Measurements from ENCODE around the gene OR51B5. TPM values are rescaled to one million over a fixed set of nuclear protein-coding genes. Genes with fewer than 3 reads are reported as not detected.

OR51B5 gene, protein sequence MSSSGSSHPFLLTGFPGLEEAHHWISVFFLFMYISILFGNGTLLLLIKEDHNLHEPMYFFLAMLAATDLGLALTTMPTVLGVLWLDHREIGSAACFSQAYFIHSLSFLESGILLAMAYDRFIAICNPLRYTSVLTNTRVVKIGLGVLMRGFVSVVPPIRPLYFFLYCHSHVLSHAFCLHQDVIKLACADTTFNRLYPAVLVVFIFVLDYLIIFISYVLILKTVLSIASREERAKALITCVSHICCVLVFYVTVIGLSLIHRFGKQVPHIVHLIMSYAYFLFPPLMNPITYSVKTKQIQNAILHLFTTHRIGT
- 0.30 TPM for polyA plus RNA-seq
- long read RNA-seq, donor 1 = 0 reads
- long read RNA-seq, donor 2 = 0 reads
- long read RNA-seq, donor 3 = 0 reads
- long read RNA-seq, donor 4 = 0 reads
- long read RNA-seq, donor 5 = 0 reads
- long read RNA-seq, donor 6 = 0 reads
- long read RNA-seq, donor 7 = 0 reads
- long read RNA-seq, donor 8 = 0 reads
- long read RNA-seq, donor 9 = 0 reads
- long read RNA-seq, donor 10 = 0 reads
- long read RNA-seq, donor 11 = 0 reads

DNA sequence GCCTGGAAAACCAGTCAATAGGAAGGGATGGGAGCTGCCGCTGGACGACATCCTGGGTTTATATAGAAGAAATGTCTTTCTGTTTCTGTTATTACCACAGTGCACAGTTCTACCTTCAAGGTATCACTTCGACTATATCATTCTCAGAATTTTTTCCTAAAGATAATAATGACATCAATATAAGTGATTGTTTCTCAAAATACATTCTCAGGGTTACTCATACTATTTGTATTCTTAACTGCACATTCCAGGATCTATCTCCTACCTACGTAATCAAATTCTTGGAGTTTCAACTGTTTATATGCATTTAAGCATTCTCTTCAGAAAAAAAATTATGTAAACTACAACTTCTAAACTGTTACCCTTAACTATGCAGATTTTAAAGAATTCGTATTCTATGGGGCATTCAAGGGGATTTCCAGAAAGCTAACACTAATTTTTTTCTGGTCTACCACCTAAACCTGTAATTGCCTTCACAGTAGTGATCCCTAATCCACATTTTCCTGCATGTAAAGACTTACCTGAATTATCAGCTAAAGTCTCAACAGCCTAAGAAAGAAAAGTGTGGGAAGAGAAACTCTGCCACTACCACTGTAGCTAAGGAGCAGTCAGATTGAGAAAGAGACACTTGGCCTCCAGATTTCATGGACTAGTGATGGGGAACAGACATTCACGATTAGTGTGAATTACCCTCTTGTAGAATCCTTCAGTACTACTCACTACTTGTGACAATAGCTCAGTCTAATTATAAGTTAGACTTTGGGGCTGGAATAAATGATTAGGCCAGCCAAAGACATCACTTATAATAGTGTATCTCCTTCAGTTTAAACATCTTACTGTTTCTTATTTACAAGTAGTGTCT is at the start of gene OR51B5:
TSS of gene OR51B5 (minus strand) at position 51 of the 862 bp plus-strand sequence. CDS start at position 51, 0 bp downstream.
- H3K4me1 ChIP-seq (ENCODE audit: control insufficient read depth, insufficient read depth, low read length) = no peaks in the 10 kb centered on the region
- H3K27me3 ChIP-seq (ENCODE audit: control insufficient read depth, insufficient read depth, low read length) = no peaks in the 10 kb centered on the region
- DNase-seq = no peak
- no peaks in the 10 kb centered on the region for H3K9me3 ChIP-seq (ENCODE audit: control insufficient read depth, low read depth, low read length)
- H3K4me3 ChIP-seq (ENCODE audit: low read length) = no peak within 1 kb of the TSS
- H3K27ac ChIP-seq (ENCODE audit: low read length) = no peak within 1 kb of the TSS
- 87% methylated on average over 3 of the region's 6 CpGs for WGBS (ENCODE audit: insufficient coverage, low lambda C conversion rate)
- no peaks in the 10 kb centered on the region for H3K36me3 ChIP-seq (ENCODE audit: control insufficient read depth, insufficient read depth, low read length)

DNA sequence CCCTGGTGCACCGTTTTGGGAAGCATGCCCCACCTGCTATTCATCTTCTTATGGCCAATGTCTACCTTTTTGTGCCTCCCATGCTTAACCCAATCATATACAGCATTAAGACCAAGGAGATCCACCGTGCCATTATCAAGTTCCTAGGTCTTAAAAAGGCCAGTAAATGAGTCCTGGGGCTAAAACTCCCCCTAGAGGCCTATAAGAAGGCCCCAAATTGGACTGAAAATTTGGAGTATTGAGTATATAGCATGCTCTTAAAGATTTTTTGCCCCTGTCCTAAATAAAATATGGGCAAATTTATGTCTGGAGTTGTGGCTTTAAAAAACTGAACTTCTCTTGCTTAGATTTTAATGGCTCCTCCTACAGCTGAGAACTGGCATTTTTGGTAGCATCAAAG is 46.9 kb upstream of the OR51B5 start:
- Histone ChIP-seq H3K9me3 (ENCODE audit: control insufficient read depth, low read depth, low read length) (no peaks in the 10 kb centered on the region), H3K27ac (ENCODE audit: low read length) (no peak overlapping the region), H3K4me3 (ENCODE audit: low read length) (no peak overlapping the region), H3K36me3 (ENCODE audit: control insufficient read depth, insufficient read depth, low read length) (no peaks in the 10 kb centered on the region), H3K27me3 (ENCODE audit: control insufficient read depth, insufficient read depth, low read length) (no peaks in the 10 kb centered on the region), H3K4me1 (ENCODE audit: control insufficient read depth, insufficient read depth, low read length) (no peaks in the 10 kb centered on the region)
- no CpG with 5 or more reads among the region's 2 CpGs for WGBS (ENCODE audit: insufficient coverage, low lambda C conversion rate)
- DNase-seq = no peak

DNA sequence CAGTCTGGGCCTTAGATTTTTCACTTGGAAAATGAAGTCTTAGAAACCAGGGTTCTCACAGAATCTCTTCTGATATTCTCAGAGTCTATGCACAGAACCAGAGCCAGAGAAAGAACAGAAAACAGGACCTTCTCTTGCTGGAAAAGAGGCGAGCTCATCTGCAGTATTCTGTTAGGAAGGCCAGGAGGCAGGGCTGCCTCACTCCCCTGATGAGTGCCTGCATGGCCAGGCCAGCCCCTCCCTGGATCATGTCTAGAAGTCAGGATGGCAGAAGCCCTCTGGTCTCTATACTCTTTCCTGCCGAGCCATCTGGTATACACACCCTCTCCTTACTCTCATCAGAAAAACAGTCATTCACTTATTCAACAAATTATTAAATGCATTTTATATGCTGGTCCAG is 41.0 kb upstream of the OR51B5 start:
- no peak overlapping the region for H3K27ac ChIP-seq (ENCODE audit: low read length)
- no peaks in the 10 kb centered on the region for H3K4me1 ChIP-seq (ENCODE audit: control insufficient read depth, insufficient read depth, low read length)
- H3K27me3 ChIP-seq (ENCODE audit: control insufficient read depth, insufficient read depth, low read length) = no peaks in the 10 kb centered on the region
- WGBS (ENCODE audit: insufficient coverage, low lambda C conversion rate) = no CpG with 5 or more reads among the region's 2 CpGs
- H3K9me3 ChIP-seq (ENCODE audit: control insufficient read depth, low read depth, low read length) = no peaks in the 10 kb centered on the region
- no peaks in the 10 kb centered on the region for H3K36me3 ChIP-seq (ENCODE audit: control insufficient read depth, insufficient read depth, low read length)
- no peak for DNase-seq
- no peak overlapping the region for H3K4me3 ChIP-seq (ENCODE audit: low read length)

DNA sequence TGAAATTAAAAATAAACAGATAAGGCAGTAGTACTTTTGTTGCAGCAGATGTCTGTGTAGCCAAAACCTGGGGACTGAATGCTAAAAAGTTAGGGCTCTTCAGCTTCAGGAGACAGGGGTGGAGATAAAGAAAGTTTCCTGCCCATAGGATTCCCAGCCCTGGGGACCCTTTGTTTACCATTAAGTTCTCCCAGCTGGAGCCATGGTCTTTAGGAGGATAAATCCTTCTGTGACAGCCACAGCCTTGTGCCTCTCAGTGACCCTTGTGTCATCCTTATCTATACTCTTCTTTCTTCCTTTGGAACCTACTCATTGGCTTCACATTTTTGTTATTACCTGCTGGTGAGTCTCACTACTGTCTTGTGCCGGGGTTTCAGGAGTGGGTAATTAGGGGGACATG is 40.3 kb upstream of the OR51B5 start, which contains the start of gene OR51M1:
TSS of gene OR51M1 (plus strand) at position 237 of the 400 bp plus-strand sequence. CDS start 5,587 bp downstream, outside the sequence.
- 80% methylated on average over 1 of the region's 1 CpG for WGBS (ENCODE audit: insufficient coverage, low lambda C conversion rate)

DNA sequence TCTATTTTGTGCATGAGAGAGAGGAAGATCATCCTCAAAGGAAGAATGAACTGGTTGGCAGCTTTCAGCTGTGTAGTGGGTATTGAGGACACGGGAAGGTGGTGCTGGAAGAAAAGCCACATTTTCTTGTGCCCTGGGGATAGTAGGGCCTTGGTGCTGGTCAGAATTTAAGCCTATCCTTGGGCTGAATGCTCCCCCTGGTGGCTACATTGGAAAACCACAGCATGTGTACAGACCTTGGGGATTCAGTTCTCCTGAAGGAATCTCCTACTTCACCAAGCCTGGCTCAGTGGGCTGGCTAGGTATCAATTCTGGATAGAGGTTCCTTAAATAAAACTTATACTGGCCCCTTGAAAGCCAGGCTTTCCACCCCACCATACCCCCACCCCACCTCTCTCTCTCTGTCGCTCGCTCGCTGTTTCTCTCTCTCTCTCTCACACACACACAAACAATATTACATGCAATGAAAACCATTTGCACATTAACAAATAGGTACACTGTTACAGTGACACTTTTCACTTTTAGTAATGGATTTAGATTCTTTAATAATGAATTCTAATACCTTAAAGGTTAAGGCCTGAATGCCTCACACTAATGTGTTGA is 37.5 kb upstream of the OR51B5 start:
- H3K36me3 ChIP-seq (ENCODE audit: control insufficient read depth, insufficient read depth, low read length) = no peaks in the 10 kb centered on the region
- H3K27ac ChIP-seq (ENCODE audit: low read length) = no peak overlapping the region
- no peaks in the 10 kb centered on the region for H3K27me3 ChIP-seq (ENCODE audit: control insufficient read depth, insufficient read depth, low read length)
- 100% methylated on average over 2 of the region's 4 CpGs for WGBS (ENCODE audit: insufficient coverage, low lambda C conversion rate)
- peak in 1 of 2 donors; percentile 16 for DNase-seq
- H3K9me3 ChIP-seq (ENCODE audit: control insufficient read depth, low read depth, low read length) = no peaks in the 10 kb centered on the region
- no peak overlapping the region for H3K4me3 ChIP-seq (ENCODE audit: low read length)
- no peaks in the 10 kb centered on the region for H3K4me1 ChIP-seq (ENCODE audit: control insufficient read depth, insufficient read depth, low read length)

More for the DNA sequence above, 40.3 kb upstream of the OR51B5 start, which contains the start of gene OR51M1:
- H3K9me3 ChIP-seq (ENCODE audit: control insufficient read depth, low read depth, low read length) = no peaks in the 10 kb centered on the region
- no peaks in the 10 kb centered on the region for H3K4me1 ChIP-seq (ENCODE audit: control insufficient read depth, insufficient read depth, low read length)
- H3K27ac ChIP-seq (ENCODE audit: low read length) = no peak within 1 kb of the TSS
- no peaks in the 10 kb centered on the region for H3K27me3 ChIP-seq (ENCODE audit: control insufficient read depth, insufficient read depth, low read length)
- no peak within 1 kb of the TSS for H3K4me3 ChIP-seq (ENCODE audit: low read length)
- DNase-seq = no peak
- H3K36me3 ChIP-seq (ENCODE audit: control insufficient read depth, insufficient read depth, low read length) = no peaks in the 10 kb centered on the region

DNA sequence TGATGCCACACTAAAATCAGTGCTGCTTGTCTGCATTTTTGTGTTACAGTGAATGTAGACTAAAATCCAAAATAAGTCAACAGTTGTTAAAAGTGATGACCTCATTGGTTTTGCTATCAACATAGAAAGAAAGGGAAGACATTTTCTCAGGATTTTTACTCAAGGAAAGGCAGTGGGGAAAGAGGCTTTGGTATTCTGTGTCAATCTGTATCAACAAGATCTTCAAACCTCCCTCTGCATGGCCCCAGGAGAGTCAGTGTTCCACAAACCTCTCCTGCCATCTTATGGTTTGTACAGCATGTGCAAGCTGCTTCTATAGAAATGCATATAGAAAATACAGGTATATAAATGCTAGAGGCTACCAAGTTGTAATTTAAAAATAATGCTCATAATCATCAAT is 26.5 kb upstream of the OR51B5 start:
- H3K27ac ChIP-seq (ENCODE audit: low read length) = no peak overlapping the region
- H3K4me3 ChIP-seq (ENCODE audit: low read length) = no peak overlapping the region
- H3K27me3 ChIP-seq (ENCODE audit: control insufficient read depth, insufficient read depth, low read length) = no peaks in the 10 kb centered on the region
- no peaks in the 10 kb centered on the region for H3K4me1 ChIP-seq (ENCODE audit: control insufficient read depth, insufficient read depth, low read length)
- no peak for DNase-seq
- no peaks in the 10 kb centered on the region for H3K36me3 ChIP-seq (ENCODE audit: control insufficient read depth, insufficient read depth, low read length)
- no peaks in the 10 kb centered on the region for H3K9me3 ChIP-seq (ENCODE audit: control insufficient read depth, low read depth, low read length)

DNA sequence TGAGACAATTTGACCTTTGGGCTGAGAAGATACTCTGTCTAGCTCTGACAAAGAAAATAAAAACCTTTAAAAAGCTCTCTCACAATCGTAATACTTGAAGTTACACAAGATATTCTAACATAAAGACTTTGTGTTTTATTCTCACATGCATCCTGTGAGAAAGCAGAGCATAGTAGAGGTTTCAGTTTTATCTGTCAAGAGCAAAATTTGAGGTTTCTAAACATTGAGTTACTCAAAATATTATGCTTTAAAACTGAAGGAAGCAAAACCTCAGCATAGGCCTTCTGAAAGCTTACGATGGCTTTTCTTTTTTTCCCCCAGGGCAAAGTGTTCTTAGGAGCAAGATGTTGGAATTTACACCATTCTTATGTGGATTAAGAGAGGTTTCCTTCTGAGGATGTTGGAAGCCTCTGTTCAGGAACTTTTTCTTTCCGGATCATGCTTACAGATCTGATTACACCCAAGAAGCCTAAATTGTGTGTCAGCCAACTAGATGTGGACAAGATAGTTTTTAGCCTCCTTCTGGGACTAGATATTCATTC is 25.2 kb upstream of the OR51B5 start:
- WGBS (ENCODE audit: insufficient coverage, low lambda C conversion rate) = 60% methylated on average over 1 of the region's 3 CpGs
- Histone ChIP-seq H3K27ac (ENCODE audit: low read length) (no peak overlapping the region), H3K4me3 (ENCODE audit: low read length) (no peak overlapping the region), H3K27me3 (ENCODE audit: control insufficient read depth, insufficient read depth, low read length) (no peaks in the 10 kb centered on the region), H3K9me3 (ENCODE audit: control insufficient read depth, low read depth, low read length) (no peaks in the 10 kb centered on the region), H3K4me1 (ENCODE audit: control insufficient read depth, insufficient read depth, low read length) (no peaks in the 10 kb centered on the region), H3K36me3 (ENCODE audit: control insufficient read depth, insufficient read depth, low read length) (no peaks in the 10 kb centered on the region)
- DNase-seq = no peak

DNA sequence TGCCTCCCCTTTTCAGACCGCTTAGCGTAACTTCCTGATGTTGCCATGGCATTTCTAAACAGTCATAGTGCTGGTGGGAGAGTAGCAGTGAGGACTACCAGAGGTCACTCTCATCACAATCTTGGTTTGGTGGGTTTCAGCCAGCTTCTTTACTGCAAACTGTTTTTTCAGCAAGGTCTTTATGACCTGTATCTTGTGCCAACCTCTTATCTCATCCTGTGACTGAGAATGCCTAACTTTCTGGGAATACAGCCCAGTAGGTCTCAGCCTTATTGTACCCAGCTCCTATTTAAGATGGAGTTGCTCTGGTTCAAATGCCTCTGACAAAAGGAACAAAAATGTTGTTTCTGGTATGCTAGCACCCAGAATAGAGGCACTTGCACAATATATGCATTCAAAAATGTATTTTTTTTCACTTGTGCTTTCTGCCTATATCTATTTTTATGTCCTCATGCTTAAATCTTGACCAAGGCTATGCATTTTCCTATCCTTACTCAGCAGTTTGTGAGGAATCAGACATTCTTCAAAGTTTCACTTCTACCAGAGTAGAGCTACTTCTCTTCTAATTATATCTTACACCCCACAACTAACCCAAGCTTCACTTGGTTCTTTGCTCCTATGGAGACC is 24.2 kb upstream of the OR51B5 start:
- Histone ChIP-seq H3K4me3 (ENCODE audit: low read length) (no peak overlapping the region), H3K27ac (ENCODE audit: low read length) (no peak overlapping the region)
- WGBS (ENCODE audit: insufficient coverage, low lambda C conversion rate) = no CpG with 5 or more reads among the region's 2 CpGs

DNA sequence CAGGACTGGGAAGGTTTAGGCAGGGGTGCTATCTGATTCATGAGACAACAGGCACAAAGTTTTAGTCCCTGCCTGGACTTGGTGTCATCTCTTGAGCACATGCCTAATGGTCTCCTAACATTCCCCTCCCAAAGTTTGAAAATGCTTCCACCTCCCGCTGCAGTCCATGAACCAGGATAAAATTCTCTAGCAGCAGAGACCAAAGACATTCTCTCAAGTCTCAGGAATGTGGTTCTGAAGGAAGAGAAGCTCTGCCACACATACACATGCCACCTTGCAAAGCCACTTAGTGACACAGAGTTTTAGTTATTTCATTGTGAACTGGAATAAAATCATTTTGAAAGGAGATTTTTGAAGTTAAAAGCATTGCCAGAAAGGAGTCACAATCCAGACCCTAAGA is 23.5 kb upstream of the OR51B5 start:
- H3K9me3 ChIP-seq (ENCODE audit: control insufficient read depth, low read depth, low read length) = no peaks in the 10 kb centered on the region
- DNase-seq = no peak
- H3K36me3 ChIP-seq (ENCODE audit: control insufficient read depth, insufficient read depth, low read length) = no peaks in the 10 kb centered on the region
- H3K27me3 ChIP-seq (ENCODE audit: control insufficient read depth, insufficient read depth, low read length) = no peaks in the 10 kb centered on the region
- no CpG with 5 or more reads among the region's 1 CpG for WGBS (ENCODE audit: insufficient coverage, low lambda C conversion rate)
- H3K4me1 ChIP-seq (ENCODE audit: control insufficient read depth, insufficient read depth, low read length) = no peaks in the 10 kb centered on the region
- no peak overlapping the region for H3K4me3 ChIP-seq (ENCODE audit: low read length)
- no peak overlapping the region for H3K27ac ChIP-seq (ENCODE audit: low read length)

More for the DNA sequence above, 24.2 kb upstream of the OR51B5 start:
- DNase-seq = no peak
- Histone ChIP-seq H3K36me3 (ENCODE audit: control insufficient read depth, insufficient read depth, low read length) (no peaks in the 10 kb centered on the region), H3K4me1 (ENCODE audit: control insufficient read depth, insufficient read depth, low read length) (no peaks in the 10 kb centered on the region), H3K9me3 (ENCODE audit: control insufficient read depth, low read depth, low read length) (no peaks in the 10 kb centered on the region), H3K27me3 (ENCODE audit: control insufficient read depth, insufficient read depth, low read length) (no peaks in the 10 kb centered on the region)
